Activated CD4-positive, alpha-beta T cell treated with anti-CD3 and anti-CD28 coated beads, Interleukin-2, amount 50 U/mL, for 24 hours (primary cell): ENCODE measurements around the gene MDFI.

Experiments
- DNase-seq, 2 donors: peaks; one replicate each; pipeline ENCODE4 v3.0.0-alpha.2; 2020; ENCODE audit warnings: low read depth in 1 of 2, low spot score in 1 of 2

The MDFI gene

GRCh38 chr6:41685641-41686380, 47.5 kb downstream of the MDFI start:
- no peak for DNase-seq

- DNase-seq, result no peak
Measured at GRCh38 chr6:41687501-41688175, 49.4 kb downstream of the MDFI start.

GRCh38 chr6:41688256-41688965, 50.1 kb downstream of the MDFI start:
- no peak for DNase-seq

GRCh38 chr6:41689171-41690008, 51.1 kb downstream of the MDFI start:
- DNase-seq, result no peak

- DNase-seq, result no peak
Measured at GRCh38 chr6:41690541-41691330, 52.5 kb downstream of the MDFI start.

GRCh38 chr6:41691426-41692079, 53.3 kb downstream of the MDFI start:
- DNase-seq, result no peak

GRCh38 chr6:41692080-41692675, 53.9 kb downstream of the MDFI start:
- DNase-seq, result no peak

GRCh38 chr6:41692730-41693129, 54.5 kb downstream of the MDFI start:
- no peak for DNase-seq

GRCh38 chr6:41693281-41694240, 55.3 kb downstream of the MDFI start:
- no peak for DNase-seq

GRCh38 chr6:41694815-41695526, 56.7 kb downstream of the MDFI start:
- DNase-seq, result no peak

- no peak for DNase-seq
Measured at GRCh38 chr6:41695825-41696224, 57.6 kb downstream of the MDFI start.

- DNase-seq, result no peak
Measured at GRCh38 chr6:41696788-41697187, 58.5 kb downstream of the MDFI start.

- no peak for DNase-seq
Measured at GRCh38 chr6:41697861-41698781, 59.9 kb downstream of the MDFI start.

GRCh38 chr6:41699063-41699462, 60.8 kb downstream of the MDFI start:
- no peak for DNase-seq

- DNase-seq, result no peak
Measured at GRCh38 chr6:41700463-41701347, 62.4 kb downstream of the MDFI start.
